Mucosa of gallbladder (tissue), 1 donor: ENCODE results near the gene DNAJC18. TPM values are rescaled to one million over a fixed set of nuclear protein-coding genes. Genes with fewer than 3 reads are reported as not detected.
"Not testable (repeated sequence)": the region's sequence is repeated elsewhere in the genome, so short reads cannot be mapped to it uniquely, and the experiment has no call there.

ENCODE experiments used
- DNase-seq: peaks from one replicate; pipeline ENCODE4 v3.0.0-alpha.2; 2020; ENCODE audit warnings: low spot score
- total RNA-seq: library from RNA; stranded (reverse); gene quantifications from one replicate; pipeline ENCODE4 v1.2.1, GENCODE V29; 2021
- donor health status: DM: no; HTN: no; CAD: no.

The DNAJC18 gene
- total RNA-seq, 1 donor from 2014 or later: 14.6 TPM

- DNase-seq: no peak
Observed at GRCh38 chr5:139461176-139461575, 21.9 kb upstream of the DNAJC18 start.

GRCh38 chr5:139460455-139460854 is 21.1 kb upstream of the DNAJC18 start:
- DNase-seq: no peak

- DNase-seq: no peak
Observed at GRCh38 chr5:139459451-139459934, 20.2 kb upstream of the DNAJC18 start.

DNA sequence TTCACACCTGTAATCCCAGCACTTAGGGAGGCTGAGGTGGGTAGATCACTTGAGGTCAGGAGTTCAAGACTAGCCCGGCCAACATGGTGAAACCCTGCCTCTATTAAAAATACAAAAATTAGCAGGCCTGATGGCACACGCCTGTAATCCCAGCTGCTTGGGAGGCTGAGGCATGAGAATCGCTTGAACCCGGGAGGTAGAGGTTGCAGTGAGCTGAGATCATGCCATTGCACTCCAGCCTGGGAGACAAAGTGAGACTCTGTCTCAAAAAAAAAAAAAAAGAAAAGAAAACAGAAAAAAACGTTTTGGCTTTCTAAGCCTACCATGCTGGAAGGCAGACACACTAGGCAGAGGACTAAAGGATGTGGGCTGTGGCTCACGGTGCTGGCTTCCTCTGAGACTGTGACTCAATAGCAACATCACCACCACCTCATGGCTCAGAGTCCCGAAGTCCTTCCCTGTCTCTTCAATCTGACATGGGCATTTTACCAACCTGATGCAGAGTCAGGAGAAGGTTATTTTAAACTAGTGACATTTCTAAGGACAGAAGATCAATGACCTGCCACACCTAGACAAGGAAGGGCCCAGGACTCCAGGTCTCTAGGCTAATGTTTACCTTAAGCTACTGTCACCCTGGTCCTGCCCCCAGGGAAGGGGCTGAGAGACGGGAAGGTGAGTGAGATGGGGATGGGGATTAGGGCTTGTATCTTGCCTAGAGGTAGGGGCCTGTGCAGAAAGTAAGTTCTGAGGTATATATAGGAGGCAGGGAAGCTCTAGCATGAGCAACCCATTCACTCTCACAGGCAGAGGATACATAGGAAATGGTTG is 19.5 kb upstream of the DNAJC18 start:
- peak; percentile 67 for DNase-seq

- DNase-seq: no peak
Observed at GRCh38 chr5:139457653-139458306, 18.5 kb upstream of the DNAJC18 start.

- DNase-seq: no peak
Observed at GRCh38 chr5:139457241-139457640, 17.9 kb upstream of the DNAJC18 start.

- no peak for DNase-seq
Observed at GRCh38 chr5:139456776-139457175, 17.5 kb upstream of the DNAJC18 start.

DNA sequence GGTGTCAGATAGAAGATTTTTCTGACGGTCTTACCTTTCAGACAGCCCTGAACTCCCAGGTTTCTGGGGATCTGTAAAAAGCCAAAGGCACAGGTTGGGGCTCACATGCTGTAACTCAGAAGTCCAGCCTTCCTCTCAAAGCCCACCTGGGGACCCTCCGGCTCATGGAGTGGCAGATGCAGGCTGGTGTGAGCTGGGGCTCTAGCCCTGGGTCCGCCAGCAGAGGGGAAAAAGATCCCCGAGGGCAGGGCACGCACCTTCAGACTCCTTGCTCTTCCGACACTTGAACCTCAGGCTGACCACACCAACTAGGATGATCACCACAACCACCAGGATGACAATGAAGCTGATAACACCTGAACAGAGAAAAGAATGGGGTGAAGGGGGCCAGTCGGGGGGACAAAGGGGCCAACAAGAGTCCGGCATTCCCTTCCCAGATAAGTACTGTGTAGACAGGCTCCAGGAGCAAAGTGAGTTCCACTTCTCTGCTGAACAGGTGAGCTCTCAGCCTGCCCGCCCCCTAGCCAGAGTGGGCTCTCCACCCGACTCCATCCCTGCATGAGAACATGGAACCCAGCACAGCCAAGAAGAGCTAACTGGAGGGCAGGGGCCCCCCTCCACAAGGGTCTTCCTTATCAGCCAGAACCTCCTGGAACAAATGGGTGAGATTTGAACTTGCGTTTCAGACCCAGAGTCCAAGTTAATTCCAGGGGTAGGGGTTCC is 15.4 kb upstream of the DNAJC18 start:
- DNase-seq: no peak

GRCh38 chr5:139453683-139454567 is 14.6 kb upstream of the DNAJC18 start:
- DNase-seq: no peak

DNA sequence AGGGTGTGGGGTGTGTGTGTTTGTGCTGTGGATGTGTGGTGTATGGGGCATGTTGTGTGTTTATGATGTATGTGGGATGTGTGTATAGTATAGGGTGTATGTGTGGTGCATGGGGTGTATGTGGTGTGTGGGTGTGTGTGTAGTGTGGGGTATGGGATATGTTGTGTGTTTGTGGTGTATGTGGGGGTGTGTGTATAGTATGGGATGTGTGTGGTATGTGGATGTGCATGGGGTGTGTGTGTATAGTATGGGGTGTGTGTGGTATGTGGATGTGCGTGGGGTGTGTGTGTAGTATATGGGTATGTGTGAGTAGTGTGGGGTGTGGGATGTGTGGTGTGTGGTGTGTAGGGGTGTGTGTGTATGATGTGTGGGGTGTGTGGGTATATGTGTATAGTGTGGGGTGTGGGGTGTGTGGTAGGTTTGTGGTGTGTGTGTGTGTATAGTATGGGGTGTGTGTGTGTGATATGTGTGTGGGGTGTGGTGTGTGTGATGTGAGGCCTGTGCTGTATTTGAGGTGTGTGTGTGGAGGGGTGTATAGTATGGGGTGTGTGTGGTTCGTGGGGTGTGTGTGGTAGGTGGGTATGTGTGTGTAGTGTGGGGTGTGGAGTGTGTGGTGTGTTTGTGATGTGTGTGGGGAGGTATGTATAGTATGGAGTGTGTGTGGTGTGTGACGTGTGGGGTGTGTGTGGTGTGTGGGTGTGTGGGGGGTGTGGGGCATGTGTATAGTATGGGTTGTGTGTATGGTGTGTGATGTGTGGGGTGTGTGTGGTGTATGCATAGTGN is 12.7 kb upstream of the DNAJC18 start:
- no peak for DNase-seq

- DNase-seq: no peak
Observed at GRCh38 chr5:139451176-139451575, 11.9 kb upstream of the DNAJC18 start.

DNA sequence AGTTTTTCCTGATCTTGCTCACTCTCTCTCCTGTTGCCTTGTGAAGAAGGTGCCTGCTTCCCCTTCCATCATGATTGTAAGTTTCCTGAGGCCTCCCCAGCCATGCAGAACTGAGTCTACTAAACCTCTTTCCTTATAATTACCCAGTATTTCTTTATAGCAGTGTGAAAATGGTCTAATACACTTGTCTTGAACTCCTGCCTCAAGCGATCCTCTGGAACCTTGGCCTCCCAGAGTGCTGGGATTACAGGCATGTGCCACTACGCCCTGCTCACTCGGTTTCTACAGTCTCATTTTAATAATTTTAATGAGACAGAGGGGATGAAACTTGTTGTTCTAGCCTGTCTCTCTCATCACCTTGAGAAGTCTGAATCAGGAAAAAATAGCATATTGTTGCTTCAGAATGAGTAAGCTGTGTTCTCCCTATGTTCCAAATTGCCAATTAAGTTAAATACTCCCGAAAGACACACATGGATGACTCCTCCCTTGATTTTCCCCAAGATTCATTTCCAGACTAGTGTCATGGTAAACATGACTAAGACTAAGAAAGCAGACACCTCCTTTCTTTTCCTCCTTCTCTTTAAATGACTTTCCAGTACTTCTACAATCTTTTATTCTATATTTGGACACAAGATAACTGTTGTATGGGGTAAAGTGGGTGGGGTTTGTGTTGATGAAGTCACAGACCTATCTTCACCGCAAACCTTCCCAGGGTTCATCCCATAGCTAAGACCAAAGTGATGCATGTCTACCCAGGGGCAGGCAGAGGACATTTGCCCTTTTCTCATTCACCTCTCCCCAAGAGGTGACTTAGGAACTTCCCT is 7.8 kb upstream of the DNAJC18 start:
- DNase-seq: no peak

GRCh38 chr5:139445325-139446170 is 6.2 kb upstream of the DNAJC18 start:
- no peak for DNase-seq

GRCh38 chr5:139443831-139444453 is 4.6 kb upstream of the DNAJC18 start:
- DNase-seq: no peak

DNA sequence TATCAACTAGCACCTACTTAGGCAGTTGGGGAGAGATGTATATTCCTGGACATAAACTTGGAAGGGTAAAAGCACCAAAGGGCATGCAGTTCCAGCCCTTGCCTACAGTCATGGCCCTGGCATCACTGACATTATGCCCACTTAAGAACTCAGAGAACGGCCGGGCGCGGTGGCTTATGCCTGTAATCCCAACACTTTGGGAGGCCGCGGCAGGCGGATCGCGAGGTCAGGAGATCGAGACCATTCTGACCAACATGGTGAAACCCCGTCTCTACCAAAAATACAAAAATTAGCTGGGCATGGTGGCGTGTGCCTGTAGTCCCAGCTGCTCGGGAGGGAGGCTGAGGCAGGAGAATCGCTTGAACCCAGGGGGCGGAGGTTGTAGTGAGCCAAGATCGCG is 1.1 kb upstream of the DNAJC18 start:
- not testable (repeated sequence) for DNase-seq

DNA sequence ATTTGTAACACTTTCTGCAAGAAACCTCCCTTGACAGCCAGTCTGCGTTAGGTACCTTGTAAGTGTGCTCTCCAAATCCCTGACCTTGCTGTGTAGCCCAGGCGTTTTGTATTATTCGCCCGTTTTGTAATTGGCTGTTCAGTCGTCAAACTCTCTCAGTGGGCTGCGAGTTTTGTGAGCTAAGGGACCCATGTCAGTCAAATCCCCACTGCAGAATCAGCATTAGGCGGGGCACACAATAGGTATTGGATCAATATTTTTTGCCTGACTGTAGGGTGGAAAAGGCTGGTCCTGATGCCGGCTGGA is 665 bp downstream of the DNAJC18 start:
- no peak for DNase-seq

DNA sequence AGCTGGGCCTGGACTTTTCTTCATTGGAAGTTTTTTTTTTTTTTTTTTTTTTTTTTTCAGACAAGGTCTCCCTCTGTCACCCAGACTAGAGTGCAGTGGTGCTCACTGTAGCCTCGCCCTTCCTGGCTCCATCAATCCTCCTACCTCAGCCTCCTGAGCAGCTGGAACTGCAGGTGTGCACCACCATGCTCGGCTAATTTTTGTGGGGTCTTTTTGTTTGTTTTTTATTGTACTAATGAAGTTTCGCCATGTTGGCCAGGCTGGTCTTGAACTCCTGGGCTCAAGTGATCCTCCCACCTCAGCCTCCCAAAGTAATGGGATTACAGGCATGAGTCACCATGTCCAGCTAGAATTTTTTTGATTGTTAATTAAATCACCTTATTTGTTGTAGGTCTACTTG is 3.6 kb downstream of the DNAJC18 start:
- no peak for DNase-seq

DNA sequence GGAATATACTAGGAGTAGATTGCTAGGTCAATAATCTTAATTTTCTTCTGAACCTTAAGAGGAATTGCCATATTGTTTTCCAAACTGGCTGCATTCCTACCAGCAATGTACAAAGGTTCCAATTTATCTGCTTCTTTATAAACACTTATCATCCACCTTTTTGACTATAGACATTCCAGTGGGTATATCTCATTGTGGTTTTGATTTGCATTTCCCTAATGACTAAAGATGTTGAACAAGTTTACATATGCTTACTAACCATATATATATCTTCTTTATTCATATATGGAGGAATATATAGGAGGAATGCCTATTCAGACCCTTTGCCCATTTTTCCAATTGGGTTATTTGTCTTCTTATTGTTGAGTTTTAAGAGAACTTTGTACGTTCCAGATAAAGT is 7.6 kb downstream of the DNAJC18 start:
- DNase-seq: no peak

- no peak for DNase-seq
Observed at GRCh38 chr5:139430015-139430414, 9.3 kb downstream of the DNAJC18 start.
